Spleen (tissue), 7 donors: ENCODE data around the gene RHOBTB3.
"Not testable (repeated sequence)": the region's sequence is repeated elsewhere in the genome, so short reads cannot be mapped to it uniquely, and the experiment has no call there.

Experiments
- CTCF ChIP-seq, 11 experiments: fragments of 200-600 bp in 7 of 11; fragments of 450-650 bp in 4 of 11; sonication (generic) in 4 of 11; IDR thresholded peaks in 8 of 11; conservative IDR thresholded peaks in 3 of 11; 1 replicate in 7 of 11; 2 replicates in 4 of 11; pipeline versions ENCODE4 v1.4.0 to v1.8.0; 2016 to 2021; ENCODE audit warnings: antibody characterized with exemption in 11 of 11, inconsistent platforms in 4 of 11, mild to moderate bottlenecking in 1 of 11
- POLR2A ChIP-seq, 3 donors: fragments of 450-650 bp; IDR thresholded peaks; one replicate each; pipeline ENCODE4 v1.5.1; 2017; ENCODE audit warnings: antibody characterized with exemption in 3 of 3, mild to moderate bottlenecking in 1 of 3
- POLR2AphosphoS5 ChIP-seq, 3 donors: sonication (generic); formaldehyde crosslinking; IDR thresholded peaks; one replicate each; pipeline ENCODE4 v1.5.1; 2017; ENCODE audit warnings: antibody characterized with exemption in 3 of 3
- donor health status: DM: no; HTN: no; CAD: no; lungs with moderate emphysema.
- donor health status: DM: no; HTN: no; CAD: no.
- donor health status: DM: no; HTN: no; CAD: no.

DNA sequence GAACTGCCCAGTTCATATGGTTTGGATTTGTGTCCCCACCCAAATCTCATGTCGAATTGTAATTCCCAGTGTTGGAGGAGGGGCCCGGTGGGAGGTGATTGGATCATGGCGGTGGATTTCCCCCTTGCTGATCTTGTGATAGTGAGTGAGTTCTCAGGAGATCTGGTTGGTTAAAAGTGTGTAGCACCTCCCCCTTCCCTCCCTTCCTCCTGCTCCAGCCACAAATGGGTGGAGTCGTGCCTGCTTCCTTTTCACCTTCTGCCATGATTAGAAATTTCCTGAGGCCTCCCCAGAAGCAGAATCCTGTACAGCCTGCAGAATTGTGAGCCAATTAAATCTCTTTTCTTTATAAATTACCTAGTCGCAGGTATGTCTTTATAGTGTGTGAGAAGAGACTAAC lies 24.9 kb upstream of the RHOBTB3 start:
- TF ChIP-seq CTCF (IDR thresholded peaks at IDR 0.05 in 8 of 11, conservative IDR thresholded peaks at IDR 0.05 in 3 of 11); POLR2A (IDR thresholded peaks at IDR 0.05); POLR2AphosphoS5 (IDR thresholded peaks at IDR 0.05): not testable (repeated sequence)
